HG03520 (cell line): ENCODE results near the gene LIMS4.
"Not testable (repeated sequence)": the region's sequence is repeated elsewhere in the genome, so short reads cannot be mapped to it uniquely, and the experiment has no call there.

Experiments
- ATAC-seq: cut with Tn5 transposase; IDR thresholded peaks from one replicate; pipeline ENCODE4 v1.9.1; 2021; ENCODE audit warnings: mild to moderate bottlenecking, moderate library complexity; ENCODE audit not compliant: unreplicated experiment

LIMS4 gene

DNA sequence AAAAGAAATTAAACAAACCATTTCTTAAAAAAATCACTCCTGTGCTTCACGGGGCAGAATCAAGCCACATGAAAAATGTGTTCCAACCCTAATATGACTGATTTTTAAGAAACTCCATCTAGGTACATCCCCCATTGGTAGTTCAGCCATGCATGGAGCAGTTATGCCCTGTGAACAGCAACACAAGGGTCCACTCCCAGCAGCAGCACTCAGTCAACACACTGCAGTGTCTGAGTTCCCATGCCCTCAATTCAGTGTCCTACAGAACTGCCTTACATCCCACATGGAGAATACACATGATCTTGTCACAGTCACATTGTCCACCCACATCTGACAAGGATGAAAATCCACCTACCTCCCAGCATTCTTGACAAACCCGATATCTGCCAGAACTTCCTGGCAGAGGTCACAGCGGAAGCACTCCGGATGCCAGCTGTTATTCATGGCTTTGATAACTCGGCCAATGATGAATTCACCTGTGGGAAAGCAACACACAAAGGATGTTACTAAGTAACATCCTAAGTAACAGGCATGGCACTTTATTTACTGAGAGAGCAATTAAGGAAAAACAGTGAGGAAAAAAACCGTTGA, 17.4 kb downstream of the LIMS4 start:
- ATAC-seq = not testable (repeated sequence)

- not testable (repeated sequence) for ATAC-seq
These were observed 21.7 kb downstream of the LIMS4 start for GRCh38 chr2:110450951-110451350.

DNA sequence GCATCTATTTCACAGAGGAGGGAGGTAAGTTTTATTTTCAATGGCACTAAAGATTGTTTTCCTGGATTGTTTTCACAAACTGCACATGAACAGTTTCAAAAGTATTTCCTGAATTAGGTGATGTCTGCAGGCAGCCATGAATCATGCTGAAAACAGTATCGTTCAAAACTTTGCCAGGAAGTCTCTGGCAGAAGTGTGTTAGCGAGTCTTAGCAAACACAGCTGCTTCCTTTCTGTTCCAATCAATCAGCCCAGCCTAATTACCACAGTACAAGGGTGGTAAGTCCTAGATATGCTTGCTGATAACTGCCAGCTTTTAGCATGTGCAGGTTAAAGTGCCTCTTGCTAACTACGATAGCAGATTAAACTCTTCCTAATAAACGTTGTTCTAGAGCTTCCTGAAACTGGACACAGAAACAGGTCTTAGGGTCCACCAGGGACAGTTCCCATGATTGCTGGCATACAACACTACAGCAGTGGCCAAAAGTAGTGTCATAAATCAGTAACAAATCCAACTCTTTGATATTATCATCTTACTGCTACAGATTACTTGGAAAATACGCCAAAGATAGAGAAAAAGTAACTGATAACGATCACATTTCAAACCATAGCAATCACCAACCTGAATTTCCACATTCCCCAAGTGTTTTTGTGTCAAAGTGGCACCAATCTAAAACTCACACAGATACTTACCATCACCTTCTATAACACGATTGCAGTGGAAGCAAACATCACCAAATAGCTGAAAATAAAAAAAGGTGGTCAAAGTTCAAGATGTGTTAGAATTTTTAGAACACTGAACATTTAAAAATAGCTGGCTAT, 23.3 kb downstream of the LIMS4 start:
- not testable (repeated sequence) for ATAC-seq

DNA sequence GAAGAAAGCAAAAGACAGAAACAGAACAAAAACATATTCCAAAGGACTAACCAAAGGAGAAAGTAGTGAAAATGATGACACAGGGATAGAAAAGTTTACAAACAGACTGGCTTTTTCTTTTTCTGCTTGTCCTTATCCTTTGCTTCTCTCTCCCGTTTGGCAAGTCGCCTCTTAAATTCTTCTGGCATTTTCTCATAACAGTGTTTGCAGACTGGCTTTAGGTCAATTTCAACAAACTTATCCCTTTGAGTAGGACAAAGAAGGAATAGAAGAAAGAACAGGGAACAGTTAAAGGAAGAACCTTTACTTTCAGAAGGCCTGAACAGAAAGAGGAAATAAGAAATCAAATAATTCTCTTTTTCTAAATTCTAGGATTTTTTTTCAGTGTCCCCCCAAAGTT, 26.0 kb downstream of the LIMS4 start:
- ATAC-seq = not testable (repeated sequence)

DNA sequence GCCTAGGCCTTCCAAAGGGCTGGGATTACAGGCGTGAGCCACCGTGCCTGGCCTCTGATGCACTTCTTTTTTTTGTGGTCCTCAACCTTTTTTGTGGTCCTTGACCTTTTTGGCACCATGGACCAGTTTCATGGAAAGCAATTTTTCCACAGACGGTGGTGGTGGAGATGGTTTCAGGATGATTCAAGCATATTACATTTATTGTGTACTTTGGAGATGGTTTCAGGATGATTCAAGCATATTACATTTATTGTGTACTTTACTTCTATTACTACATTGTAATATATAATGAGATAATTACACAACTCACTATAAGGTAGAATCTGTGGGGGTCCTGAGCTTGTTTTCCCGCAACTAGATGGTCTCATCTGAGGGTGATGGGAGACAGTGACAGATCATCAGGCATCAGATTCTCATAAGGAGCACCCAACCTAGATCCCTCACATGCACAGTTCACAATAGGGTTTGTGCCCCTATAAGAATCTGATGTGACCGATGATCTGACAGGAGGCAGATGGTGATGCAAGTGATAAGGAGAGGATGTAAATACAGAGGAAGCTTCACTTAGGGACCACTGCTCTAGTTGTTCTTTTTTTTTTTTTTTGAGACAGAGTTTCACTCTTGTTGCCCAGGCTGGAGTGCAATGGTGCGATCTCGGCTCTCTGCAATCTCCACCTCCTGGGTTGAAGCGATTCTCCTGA, 29.2 kb downstream of the LIMS4 start:
- ATAC-seq = not testable (repeated sequence)

GRCh38 chr2:110441905-110442304, 30.7 kb downstream of the LIMS4 start:
- ATAC-seq = not testable (repeated sequence)

DNA sequence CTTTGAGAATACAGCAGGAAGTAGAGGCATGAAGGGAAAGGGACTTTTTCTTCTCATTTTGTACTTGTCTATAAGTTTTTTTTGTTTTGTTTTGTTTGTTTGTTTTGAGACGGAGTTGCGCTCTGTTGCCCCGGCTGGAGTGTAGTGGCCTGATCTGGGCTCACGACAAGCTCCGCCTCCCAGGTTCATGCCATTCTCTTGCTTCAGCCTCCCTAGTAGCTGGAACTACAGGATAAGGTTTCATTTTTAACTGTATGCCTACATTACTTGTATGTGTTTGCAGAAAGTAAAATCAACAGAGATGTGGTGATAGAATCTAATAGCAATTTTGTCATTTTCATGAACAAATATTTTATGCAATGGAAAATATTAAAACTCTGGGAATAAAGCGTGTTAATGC, 38.1 kb downstream of the LIMS4 start:
- not testable (repeated sequence) for ATAC-seq

DNA sequence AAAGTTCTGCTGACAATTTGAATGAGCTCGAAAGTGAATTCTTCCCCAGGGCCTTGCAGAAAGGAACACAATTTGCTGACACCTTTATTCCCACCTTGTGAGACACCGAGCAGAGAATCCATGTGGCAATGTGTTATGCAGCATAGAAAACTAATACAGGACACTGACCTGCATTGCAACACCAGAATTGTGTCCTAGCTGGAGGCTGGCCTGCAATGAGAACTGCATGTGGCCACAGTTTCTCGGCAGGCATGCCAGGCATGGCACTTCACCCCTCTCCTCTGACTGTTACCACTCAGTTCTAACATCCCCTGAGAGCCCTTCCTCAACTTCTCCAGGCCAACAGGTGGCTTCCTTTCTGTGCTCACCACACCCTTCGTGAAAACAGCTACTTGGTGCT, 46.9 kb downstream of the LIMS4 start:
- ATAC-seq = not testable (repeated sequence)

- not testable (repeated sequence) for ATAC-seq
These were observed 48.2 kb downstream of the LIMS4 start for GRCh38 chr2:110424421-110424820.

- not testable (repeated sequence) for ATAC-seq
These were observed 49.0 kb downstream of the LIMS4 start for GRCh38 chr2:110423574-110423962.

DNA sequence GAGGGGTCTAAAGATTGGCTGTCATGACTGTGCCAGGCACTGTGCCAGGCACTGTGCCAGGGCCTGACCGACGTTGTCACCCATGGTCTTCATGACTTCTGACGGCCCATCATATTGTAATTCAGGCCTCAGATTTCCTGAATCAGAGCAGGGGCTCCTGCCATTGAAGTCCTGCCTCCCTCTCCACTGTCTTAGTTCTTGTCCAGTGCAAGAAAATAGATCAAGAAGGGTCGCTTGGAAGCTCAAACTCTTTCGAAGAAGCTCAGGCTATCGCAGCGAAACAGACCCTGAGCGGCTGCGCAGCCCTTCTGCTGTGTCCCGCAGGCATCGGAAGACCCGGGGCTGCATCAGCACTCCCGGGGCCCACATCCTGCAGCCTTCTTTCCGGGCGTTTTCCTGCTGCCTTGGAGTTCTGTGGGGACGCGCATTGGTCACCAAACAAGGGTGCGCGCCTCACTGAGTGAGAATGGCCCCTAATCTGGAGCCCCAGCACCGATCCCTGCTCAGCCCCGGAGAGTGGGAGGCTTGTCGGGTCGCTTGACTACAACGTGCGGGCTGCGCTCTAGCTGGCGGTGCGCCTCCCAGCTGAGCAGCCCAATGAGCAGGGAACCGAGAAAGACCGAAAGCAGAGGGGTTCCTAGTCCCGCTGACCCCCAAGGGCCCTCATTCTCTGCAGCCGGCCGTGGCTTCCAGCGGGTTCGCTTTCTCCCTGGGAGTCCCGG, 49.6 kb downstream of the LIMS4 start:
- not testable (repeated sequence) for ATAC-seq

DNA sequence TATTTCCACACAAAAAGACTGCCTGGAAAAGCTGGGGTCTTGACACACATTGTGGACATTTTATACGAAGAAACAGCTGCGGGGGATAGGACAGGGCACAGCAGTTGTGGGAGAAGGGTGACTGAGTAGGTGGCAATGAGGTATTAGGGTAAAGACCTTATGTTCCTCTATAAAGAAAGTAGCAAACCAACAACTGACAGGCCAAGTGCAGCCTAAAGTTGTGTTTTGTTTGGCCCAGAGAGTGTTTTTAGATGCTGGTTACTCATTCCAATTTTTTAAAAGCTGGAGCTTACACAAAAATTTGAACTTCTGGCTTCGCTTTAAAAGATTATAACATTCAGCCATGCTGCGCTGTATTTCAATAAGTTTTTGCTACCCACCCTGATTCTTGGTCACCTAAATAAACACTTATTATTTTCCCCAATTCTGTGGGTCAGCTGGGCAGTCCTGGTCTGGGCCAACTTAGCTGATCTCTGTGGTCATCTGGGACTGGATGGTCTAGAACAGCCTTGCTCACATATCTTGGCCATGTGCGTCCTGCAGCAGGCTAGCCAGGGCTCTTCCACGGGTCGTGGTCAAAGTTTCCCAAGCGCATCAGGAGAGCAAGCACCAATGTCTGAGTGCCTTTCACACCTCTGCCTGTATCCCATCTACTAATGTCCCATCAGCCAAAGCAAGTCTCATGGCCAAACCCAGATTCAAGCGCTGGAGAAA, 51.8 kb downstream of the LIMS4 start:
- ATAC-seq = not testable (repeated sequence)

GRCh38 chr2:110407142-110407541, 65.5 kb downstream of the LIMS4 start:
- not testable (repeated sequence) for ATAC-seq

- not testable (repeated sequence) for ATAC-seq
These were observed 67.6 kb downstream of the LIMS4 start for GRCh38 chr2:110404988-110405387.

GRCh38 chr2:110404246-110404645, 68.4 kb downstream of the LIMS4 start:
- ATAC-seq = not testable (repeated sequence)

GRCh38 chr2:110401001-110401618, 71.5 kb downstream of the LIMS4 start:
- not testable (repeated sequence) for ATAC-seq

DNA sequence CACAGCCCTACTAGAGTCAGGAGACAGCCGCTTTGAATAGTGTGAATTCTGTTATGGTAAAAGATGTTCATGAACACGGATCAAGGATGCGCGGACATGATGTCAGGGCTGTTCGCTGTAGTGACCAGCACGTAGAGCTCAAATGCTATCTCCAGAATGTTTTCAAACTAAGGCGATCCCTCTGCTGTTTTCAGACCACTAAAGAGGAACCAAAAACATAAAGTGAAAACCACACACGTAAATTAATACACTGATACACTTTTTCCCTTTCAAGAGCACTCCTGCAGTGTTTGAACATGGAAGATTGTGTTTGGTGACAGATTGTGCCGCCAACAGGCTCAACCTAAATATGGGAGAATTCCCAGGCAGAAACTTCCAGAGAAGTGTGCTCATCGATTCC, 73.2 kb downstream of the LIMS4 start:
- not testable (repeated sequence) for ATAC-seq

DNA sequence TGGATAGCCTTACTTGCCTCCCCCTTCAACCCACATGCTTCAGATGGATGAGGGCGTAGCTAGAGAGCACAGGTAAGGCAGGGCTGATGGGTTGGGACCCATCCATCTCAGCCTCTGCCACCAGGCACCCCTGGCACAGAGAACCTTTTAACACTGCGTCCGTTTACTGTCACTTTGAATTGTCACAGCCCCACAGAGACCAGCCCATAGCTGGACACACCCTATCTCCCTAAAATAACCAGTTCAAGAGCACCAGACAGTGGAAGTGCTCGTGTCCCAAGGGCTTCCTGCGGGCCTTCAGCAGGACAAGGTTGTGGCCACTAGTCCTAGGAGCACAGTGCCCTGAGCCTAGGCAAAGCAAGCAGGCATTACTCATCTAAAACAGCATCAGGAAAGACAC, 76.6 kb downstream of the LIMS4 start:
- not testable (repeated sequence) for ATAC-seq
